Stimulated activated CD8-positive, alpha-beta memory T cell treated with anti-CD3 and anti-CD28 coated beads, Interleukin-15, amount 100 ng/mL, for 24 hours (primary cell): Measurements from ENCODE around the gene CCR4.
"Not testable (repeated sequence)": the region's sequence is repeated elsewhere in the genome, so short reads cannot be mapped to it uniquely, and the experiment has no call there.

ENCODE experiments used
- DNase-seq: peaks from one replicate; pipeline ENCODE4 v3.0.0-alpha.2; 2020; ENCODE audit warnings: low read depth

CCR4 gene

DNA sequence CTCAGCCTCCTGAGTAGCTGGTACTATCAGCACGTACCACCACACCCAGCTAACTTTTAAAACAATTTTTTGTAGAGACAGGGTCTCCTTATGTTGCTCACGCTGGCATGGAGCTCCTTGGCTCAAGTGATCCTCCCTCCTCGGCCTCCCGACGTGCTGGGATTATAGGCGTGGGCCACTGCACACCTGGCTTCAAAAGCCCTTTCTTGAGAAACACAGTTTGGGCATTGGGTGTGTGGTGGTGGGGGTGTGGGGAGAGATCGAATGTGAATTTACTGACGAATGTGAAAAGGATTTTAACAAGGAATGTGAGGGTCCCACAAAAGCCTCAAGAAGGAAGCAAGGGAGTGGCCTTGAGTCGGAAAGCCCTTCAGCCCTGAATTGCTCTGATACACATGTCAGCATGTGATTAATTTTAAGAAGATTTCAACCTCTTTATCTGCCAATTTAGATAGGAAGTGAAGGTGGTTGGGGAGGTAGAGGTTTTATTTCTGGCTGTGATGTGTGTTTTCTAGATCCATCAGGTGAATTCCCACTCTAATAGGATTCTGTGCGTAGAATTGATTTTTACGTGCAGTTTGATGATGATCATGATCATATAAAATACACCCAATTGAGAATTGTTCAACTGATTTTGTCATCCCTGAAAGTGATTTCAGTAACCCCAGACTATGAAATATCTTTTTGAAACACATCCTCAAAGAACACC, 1.1 kb downstream of the CCR4 start:
- no peak for DNase-seq

DNA sequence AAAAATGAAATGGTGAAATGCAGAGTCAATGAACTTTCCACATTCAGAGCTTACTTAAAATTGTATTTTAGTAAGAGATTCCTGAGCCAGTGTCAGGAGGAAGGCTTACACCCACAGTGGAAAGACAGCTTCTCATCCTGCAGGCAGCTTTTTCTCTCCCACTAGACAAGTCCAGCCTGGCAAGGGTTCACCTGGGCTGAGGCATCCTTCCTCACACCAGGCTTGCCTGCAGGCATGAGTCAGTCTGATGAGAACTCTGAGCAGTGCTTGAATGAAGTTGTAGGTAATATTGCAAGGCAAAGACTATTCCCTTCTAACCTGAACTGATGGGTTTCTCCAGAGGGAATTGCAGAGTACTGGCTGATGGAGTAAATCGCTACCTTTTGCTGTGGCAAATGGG, 3.1 kb downstream of the CCR4 start:
- no peak for DNase-seq

GRCh38 chr3:32956750-32957570, 5.5 kb downstream of the CCR4 start:
- DNase-seq = no peak

DNA sequence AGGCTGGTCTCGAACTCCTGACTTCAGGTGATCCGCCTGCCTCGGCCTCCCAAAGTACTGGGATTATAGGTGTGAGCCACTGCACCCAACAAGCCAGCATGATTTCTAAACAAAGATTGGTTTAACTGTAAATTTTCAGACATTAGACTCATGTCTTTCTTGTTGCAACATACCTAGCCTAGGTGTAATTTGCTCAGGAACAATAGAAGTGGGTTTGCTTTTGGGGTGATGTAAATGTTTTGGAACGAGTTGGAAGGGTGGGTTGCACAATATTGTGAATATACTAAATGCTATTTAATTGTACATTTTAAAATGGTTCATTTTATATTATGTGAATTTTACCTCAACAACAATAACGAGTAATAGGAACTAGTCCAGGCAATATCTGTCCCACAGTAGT, 7.1 kb downstream of the CCR4 start:
- no peak for DNase-seq

- no peak for DNase-seq
Observed at GRCh38 chr3:32959371-32959770, 7.9 kb downstream of the CCR4 start.

DNA sequence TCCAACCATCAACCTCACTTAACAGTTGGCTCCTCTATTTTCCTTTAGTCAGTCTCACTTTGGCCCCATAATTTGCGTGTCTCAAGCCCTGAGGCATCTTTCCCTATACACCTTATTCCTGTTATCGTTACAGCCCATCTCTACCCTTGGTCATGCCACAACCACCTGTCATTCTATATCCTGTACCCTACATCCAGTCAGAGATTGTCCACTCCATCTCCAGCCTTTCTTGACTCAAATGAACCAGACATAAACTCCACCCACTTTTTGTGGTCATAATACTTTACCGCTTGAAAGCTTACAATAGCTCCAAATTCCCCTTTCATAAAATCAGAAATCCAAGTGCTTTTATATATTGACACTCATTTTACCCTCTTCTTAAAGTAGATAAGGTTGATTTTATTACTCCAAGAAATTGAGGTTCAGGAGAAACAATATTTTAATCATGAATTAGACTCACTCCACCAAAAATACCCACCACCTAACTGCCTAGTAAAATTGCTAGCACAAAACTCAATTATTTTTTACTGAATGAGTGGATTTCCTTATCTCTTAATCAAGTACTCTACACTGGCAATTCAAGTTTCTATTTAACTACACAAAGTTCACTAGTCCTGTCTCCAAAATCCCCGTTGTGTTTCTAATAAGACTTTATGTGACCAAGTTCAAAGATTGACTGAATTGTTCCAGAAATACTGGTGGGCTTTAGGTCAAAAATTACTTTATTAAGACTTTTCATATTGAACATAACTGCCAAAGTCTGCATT, 9.1 kb downstream of the CCR4 start:
- no peak for DNase-seq

DNA sequence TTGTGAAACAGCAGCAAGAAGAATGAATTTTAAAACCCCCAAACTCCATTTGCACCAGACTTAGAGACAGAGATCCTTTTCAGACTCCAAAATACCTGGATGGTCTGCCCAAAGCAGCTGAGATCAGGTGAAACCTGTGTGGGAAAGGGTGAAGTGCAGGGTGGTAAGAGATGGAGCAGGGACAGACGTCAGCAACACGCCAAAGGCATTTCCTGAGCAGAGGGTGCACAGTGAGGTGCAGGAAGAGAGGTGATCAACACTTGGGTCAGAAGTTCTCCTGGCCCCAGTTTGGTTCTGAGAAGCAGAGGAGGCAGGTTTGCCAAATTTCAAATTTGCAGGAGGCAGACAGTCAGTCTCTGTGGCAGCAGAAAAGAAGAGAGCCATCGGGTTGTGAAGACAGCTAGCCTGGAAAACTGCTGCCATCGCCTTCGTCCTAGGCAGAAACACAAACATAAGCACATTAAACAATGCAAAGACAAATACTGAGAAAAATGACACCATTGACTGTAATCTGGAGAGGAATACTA, 9.8 kb downstream of the CCR4 start:
- no peak for DNase-seq

- no peak for DNase-seq
Observed at GRCh38 chr3:32963871-32964270, 12.4 kb downstream of the CCR4 start.

DNA sequence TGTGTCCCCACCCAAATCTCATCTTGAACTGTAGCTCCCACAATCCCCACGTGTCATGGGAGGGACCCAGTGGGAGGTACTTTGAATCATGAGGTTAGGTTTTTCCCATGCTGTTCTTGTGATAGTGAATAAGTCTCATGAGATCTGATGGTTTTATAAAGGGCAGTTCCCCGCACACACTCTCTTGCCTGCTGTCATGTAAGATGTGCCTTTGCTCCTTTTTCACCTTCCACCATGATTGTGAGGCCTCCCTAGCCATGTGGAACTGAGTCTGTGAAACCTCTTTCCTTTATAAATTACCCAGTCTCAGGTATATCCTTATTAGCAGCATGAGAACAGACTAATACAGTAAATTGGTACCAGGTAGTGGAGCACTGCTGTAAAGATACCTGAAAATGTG, 13.3 kb downstream of the CCR4 start:
- DNase-seq = not testable (repeated sequence)

GRCh38 chr3:32965617-32966213, 14.3 kb downstream of the CCR4 start:
- not testable (repeated sequence) for DNase-seq

DNA sequence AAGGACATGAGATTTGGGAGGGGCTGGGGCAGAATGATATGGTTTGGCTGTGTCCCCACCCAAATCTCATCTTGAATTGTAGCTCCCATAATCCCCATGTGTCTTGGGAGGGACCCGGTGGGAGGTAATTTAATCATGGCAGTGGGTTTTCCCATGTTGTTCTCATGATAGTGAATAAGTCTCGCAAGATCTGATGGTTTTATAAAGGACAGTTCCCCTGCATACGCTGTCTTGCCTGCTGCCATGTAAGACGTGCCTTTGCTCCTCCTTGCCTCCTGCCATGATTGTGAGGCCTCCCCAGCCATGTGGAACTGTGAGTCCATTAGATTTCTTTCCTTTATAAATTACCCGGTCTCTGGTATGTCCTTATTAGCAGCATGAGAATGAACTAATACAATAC, 15.2 kb downstream of the CCR4 start:
- DNase-seq = not testable (repeated sequence)

- DNase-seq = no peak
Observed at GRCh38 chr3:32968166-32968919, 16.9 kb downstream of the CCR4 start.

GRCh38 chr3:32968920-32969389, 17.5 kb downstream of the CCR4 start:
- no peak for DNase-seq

DNA sequence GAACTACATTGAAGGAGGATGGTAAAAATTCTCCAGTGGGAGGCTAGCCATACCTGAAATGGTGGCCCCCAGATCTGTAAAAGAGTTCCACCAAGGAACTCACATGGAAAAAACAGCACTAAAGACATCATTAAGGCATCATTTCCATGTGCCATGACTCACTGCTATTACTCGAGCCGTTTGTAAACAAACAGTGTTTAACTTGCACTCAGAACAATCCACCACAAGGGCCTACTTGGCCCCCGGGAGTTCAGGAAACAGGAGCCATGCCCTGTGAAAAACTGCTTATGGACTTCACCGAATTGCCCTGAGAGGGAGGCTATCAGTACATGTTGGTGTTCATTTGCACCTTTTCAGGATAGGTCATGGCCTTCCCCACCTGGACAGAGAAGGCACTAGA, 18.2 kb downstream of the CCR4 start:
- no peak for DNase-seq

- DNase-seq = not testable (repeated sequence)
Observed at GRCh38 chr3:32971291-32971690, 19.8 kb downstream of the CCR4 start.

DNA sequence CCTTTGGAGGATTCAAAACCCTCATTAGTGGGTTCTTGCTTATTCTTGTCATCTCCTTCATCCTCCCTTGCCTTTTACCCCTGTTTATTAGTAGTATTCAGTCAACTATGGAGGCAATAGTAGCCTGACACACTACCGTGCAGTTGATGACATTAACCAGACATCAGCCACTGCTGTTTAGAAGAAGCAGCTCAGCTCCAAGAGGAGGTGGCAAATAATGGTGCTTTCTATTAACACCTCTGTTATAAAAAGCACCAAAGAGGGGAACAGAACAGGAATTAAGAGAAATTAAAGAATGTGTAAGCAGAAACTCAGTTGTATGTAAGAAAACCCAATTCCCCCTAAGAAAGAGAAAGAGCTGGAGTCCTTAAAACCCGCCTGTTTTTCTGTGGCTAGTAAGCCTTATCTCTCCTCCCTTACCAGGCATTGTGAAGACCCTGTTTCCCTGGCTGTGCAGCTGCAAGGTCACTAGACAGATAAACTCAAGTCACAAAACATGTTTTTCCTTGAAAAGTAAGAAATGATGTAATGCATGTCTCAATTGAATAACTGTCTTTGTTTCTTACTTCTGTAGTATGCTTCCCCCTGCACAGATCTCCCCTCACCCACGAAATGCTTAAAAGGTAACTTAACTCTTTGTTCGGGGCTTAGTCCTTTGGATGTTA, 21.2 kb downstream of the CCR4 start:
- no peak for DNase-seq

- DNase-seq = no peak
Observed at GRCh38 chr3:32973982-32974381, 22.5 kb downstream of the CCR4 start.

DNA sequence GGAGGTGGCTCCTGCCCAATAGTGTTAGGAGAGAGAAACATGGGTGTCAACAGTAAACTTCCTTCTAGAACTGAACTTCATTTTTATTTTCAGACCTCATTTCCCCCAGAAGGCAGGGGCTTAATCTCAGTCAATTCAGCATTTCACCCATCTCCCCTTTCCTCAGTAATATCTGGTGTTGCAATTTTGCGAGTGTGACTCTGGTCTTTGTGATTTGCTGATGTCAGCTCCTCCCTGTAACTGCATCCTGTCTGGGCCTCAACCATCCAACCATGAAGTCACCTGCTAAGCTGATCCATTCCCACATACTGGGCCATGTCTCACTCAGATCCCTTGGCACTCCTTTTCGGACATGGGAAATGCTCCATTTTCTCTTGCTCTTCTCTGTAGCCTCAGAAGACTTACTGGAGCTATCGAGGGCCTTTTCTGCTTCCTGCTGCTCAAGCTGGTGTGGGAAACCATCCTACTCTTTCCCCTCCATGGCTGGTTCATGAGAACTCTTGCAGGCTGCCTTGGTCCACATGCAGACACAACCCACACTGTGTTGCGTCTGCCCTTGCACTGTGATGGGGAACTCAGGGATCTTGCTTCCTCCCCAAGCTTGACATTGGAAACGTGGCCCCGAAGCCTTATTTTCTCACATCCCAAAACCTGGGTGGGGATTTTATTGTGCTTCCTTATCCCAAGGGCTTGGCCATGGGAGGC, 24.6 kb downstream of the CCR4 start:
- no peak for DNase-seq

DNA sequence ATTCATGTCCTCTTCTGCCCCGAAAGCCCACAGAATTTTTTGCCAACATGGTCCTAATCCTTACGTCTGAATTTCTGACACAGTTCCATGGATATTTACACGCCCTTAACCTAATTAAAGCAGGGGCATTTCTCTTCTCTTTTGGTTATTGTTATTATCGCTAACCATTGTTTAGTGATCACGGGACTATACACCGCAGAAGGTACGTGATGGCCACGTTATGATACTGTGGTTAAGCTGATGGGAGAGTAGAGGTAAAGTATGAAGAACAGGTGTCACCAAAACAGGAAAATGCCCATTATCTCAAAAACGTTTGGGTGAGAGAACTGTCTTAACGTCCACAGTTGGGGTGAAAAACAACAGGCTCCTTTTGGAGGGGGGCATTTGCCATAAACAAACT, 26.4 kb downstream of the CCR4 start:
- no peak for DNase-seq

- DNase-seq = no peak
Observed at GRCh38 chr3:32978331-32978730, 26.9 kb downstream of the CCR4 start.
